Kasumi-1 (cell line): ENCODE measurements around the gene PLAA.
"Not testable (repeated sequence)": the region's sequence is repeated elsewhere in the genome, so short reads cannot be mapped to it uniquely, and the experiment has no call there.

Experiments
- DNase-seq, 2 experiments: peaks; one replicate each; lab custom pipeline; 2025; lab: John Stamatoyannopoulos, UW

PLAA gene

GRCh38 chr9:26935847-26936246, 11.2 kb downstream of the PLAA start:
- no peak for DNase-seq

- no peak for DNase-seq
These were observed 18.0 kb downstream of the PLAA start for GRCh38 chr9:26928902-26929495.

DNA sequence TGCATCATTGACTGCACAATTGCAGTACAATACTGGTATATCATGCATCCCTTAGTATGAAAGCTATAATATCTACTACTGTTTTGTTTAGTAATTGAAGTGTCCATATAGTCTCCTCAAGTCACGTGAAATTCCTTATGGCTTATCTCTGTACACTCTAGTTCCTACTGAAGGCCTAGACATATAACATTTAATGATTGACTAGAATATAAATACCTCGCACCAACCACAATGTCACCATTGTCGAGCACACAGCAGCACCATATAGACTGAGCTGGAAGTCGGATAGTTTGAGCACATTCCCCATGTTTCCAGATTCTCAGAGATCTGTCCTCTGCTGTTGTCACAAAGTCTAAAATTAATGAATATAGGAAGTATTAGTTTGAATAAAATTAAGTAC, 21.4 kb downstream of the PLAA start:
- DNase-seq = no peak

GRCh38 chr9:26919698-26920097, 27.3 kb downstream of the PLAA start:
- no peak for DNase-seq

DNA sequence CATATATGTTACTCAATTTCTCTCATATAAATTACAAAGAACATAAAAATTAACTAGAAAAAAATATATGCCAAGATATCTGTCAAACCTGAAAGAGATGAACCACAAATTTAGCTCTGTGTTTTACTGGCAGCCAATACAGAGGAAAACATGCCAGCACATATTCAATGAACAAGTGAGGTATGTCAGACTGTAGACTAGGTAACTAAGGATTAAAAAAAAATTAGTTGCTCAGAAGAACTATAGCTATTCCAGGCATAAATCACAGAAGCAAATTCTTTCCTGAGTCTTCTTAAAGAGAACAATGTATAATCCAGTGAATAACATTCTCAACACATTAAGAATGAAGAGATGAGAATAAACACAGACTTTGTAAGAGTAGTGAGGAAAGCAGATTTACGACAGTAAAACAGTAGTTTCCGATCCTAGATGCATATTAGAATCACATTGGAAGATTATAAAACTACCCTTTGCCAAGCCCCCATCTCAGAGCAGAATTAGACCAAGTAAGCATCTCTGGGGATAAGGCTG, 33.8 kb downstream of the PLAA start:
- no peak for DNase-seq

DNA sequence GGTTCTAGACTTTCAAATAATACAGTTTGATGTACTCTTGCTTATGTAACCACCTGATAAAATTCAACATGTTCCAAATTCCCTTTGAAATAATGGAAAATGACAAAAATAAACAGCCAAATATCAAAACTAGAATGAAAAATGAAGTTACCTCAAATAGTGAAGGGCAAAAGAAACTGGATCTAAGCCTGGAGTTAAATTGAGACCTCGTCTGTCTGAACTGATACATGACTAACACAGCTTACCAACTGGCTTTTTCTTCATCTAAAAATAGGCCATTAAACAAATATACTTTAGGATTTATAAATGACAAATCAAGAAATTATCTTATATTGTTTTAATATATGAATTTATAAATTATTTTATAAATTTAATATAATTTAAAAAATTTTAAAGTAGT, 42.4 kb downstream of the PLAA start:
- no peak for DNase-seq

- DNase-seq = no peak
These were observed 43.0 kb downstream of the PLAA start for GRCh38 chr9:26904070-26904469.

DNA sequence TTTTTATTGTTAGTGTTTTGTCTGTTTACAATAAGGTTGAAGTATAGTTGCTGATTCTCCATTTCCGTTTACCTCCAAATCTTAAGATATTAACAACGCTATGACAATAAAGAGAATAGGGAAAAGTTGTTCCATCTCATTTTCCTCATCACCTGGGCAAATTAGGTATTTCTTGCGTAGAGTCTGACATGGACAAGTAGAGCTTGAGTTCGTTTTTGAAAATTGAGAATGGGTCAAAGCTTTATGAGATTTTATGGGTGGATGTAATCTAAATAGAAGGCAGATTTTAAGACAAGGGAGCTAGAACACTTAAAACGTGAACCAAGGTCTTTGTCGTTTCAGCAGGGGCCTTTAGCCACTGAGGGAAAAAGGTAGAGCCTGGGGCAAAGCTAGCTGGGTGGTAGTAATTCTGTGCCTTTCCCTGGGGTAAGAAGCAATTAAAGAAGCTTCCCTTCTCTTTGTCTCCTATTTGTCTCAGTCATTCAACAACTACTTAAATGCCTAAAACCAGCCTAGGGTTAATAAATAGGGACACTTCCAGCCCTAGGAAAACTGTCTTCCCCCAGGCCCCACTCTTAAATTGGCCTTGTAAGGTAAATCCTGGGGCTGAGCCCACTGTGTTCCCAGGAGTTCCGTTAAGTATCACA, 53.9 kb downstream of the PLAA start:
- DNase-seq = no peak

DNA sequence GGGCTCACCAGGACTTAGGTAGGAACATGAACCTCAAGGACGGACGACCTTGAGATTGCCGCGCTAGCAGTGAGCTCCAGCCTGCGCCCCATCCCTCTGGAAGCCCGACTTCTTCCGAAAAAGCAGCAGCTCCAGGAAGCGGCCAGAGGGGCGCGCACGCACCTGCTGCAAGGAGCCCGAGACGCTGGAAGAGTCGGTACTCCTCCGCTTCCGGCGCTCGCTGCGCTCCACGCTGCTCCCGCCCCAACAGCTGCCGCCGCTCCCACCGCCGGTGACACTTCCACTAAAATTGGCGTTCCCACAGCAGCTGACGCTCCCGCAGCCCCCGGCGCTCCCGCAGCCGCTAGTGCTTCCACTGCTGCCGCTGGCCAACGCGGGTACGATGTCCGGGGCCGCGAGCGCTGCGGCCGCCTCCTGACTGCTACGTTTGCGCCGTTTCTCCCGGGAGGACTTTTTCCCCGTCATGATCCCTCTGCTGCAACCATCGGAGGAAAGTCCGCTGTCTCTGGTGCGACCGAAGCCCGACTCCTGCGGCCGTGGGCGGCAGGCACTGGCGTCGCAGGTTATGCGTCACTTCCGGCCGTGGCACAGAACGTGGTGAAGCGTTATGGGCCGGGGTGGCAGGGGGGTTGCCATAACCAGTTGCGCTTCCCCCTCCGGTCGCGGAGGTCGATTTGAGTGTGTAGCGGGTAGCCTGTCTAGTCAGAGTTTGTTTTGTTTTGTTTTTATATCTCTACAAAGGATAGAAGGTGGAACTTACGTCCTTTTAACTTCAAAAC, 54.6 kb downstream of the PLAA start, which contains the start of gene CAAP1:
Gene CAAP1 (minus strand): TSS at position 552 of the 779 bp plus-strand sequence. CDS start 87 bp downstream, at position 465.
- DNase-seq = peak; percentile 55 to 71

DNA sequence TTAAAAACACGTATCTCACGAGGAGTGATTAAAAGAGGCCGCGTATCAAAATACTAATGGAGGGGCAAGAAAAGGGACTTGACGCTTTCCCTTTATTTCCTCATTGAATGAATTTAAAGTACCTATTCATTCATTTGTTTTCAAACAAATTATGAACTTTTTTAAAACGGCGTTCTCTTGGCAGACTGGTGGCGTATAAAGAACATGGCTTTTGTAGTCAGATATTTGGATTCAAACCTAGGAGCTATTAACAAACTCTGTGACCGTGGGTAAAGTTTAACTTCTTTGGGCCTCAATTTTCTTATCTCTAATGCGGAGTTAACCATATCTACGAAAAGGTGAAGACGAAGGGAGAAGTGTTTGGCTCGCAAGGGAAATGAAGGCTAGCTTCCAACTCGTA, 55.3 kb downstream of the PLAA start:
- peak in 1 of 2 experiments; percentile 33 for DNase-seq

GRCh38 chr9:26888271-26888670, 58.8 kb downstream of the PLAA start:
- no peak for DNase-seq

GRCh38 chr9:26882154-26882553, 64.9 kb downstream of the PLAA start:
- DNase-seq = no peak

DNA sequence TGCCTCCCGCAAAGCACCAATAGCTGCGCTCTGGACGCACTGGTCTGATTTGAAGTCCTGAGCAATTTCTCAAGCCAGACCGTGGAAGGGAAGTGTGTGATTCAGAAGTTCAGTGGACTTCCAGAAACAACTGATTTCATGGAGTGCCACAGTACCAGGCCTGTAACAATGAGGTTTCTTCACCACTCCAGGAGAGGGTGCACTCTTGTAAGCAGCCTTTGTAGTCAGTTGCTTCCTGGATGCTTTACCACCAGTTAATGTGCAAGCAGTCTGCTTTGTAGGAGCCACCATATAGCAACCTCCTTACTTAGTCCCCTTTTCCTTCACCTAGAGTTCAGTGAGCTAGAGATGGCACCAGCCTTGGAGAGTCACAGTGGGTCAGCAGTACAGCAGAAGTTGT, 66.8 kb downstream of the PLAA start:
- no peak for DNase-seq

DNA sequence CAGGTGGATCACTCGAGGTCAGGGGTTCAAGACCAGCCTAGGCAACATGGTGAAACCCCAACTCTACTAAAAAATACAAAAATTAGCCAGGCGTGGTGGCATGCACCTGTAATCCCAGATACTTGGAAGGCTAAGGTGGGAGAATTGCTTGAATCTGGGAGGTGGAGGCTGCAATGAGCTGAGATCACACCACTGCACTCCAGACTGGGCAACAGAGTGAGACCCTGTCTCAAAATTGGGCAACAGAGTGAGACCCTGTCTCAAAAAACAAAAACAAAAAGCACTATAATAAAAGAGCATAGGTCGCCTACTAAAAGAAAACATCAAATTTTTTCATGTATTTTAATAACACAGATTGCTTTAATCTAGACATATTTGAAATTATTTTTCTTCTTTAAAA, 71.9 kb downstream of the PLAA start:
- not testable (repeated sequence) for DNase-seq

DNA sequence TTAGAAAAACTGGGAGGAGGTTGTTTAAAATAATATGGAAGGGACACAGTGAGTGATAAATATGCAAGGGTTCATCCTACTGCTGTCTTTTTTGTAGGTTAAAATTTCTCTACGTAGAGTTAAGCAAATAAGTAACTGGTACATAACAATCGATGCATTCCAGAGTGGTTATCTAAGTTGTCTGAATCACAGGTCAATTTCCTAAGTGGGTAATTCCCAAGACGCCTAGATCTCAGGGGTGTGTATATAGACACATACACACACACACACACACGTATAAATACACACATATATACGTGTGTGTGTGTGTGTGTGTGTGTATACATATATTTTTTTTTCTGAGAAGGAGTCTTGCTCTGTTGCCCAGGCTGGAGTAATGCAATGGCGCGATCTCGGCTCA, 76.8 kb downstream of the PLAA start:
- no peak for DNase-seq

- DNase-seq = peak; percentile 10 to 24
These were observed 84.0 kb downstream of the PLAA start for GRCh38 chr9:26863074-26863473.

DNA sequence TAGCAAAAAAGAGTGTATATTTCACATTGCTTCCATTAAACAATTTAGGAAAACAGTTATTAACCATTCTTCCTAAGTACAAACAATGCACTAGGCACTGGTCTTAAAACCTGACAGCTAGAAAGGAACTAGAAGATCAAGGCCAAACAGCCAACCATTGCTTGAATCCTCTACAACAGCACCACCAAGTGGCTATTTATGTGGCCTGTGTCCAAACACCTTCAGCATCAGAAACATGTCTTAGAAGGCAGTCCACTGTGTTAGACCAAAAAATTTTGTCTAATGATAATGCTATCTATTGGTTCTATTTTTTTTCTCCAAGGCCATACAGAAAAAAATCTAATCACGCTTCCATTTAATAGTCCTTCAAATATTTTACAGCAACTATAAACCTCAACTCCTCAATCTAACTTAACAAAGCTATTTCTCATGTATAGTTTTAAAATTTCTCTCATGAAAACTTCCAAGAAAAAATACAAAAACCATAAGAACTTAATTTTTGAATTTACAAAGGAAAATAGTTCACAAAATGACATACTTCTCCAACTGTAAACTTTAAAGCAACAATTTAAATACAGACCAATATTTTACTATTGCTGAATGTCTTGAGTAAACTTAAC, 90.5 kb downstream of the PLAA start:
- peak; percentile 44 to 51 for DNase-seq
